ENCODE measurements around the gene SELENOK. TPM values are rescaled to one million over a fixed set of nuclear protein-coding genes. Genes with fewer than 3 reads are reported as not detected.
A peak's percentile ranks its signal among the peaks of the same experiment; 100 is the strongest.

Gene SELENOK
- 10 to 100 TPM; 49.9 to 61.2 TPM for total RNA-seq
- 95.9 TPM for polyA plus RNA-seq (ENCODE audit: insufficient read depth, low read depth, low replicate concordance)
- long read RNA-seq, donor 1, transcript SELENOK-204 (5 exons, 1,633 nt), result major isoform, 79 of 83 reads
- long read RNA-seq, donor 1, partial matches to known transcripts, result 0 of 83 reads
- long read RNA-seq, donor 1, other reads (novel, unspliced or antisense), result 0 of 83 reads
- long read RNA-seq, donor 2, transcript SELENOK-204 (5 exons, 1,633 nt), result major isoform, 41 of 44 reads
- long read RNA-seq, donor 2, partial matches to known transcripts, result 0 of 44 reads
- long read RNA-seq, donor 2, other reads (novel, unspliced or antisense), result 0 of 44 reads

- Histone ChIP-seq H3K4me3 (peak within 1 kb of the TSS; percentile 88 to 96), H3K9me3 (no peaks in the 10 kb centered on the region), H3K4me1 (no peaks in the 10 kb centered on the region), H3K36me3 (ENCODE audit: low read depth, missing control alignments) (no peaks in the 10 kb centered on the region), H3K27ac (peak within 1 kb of the TSS; percentile 94 to 95), H3K27me3 (no peaks in the 10 kb centered on the region)
- TF ChIP-seq, protein P1, sequence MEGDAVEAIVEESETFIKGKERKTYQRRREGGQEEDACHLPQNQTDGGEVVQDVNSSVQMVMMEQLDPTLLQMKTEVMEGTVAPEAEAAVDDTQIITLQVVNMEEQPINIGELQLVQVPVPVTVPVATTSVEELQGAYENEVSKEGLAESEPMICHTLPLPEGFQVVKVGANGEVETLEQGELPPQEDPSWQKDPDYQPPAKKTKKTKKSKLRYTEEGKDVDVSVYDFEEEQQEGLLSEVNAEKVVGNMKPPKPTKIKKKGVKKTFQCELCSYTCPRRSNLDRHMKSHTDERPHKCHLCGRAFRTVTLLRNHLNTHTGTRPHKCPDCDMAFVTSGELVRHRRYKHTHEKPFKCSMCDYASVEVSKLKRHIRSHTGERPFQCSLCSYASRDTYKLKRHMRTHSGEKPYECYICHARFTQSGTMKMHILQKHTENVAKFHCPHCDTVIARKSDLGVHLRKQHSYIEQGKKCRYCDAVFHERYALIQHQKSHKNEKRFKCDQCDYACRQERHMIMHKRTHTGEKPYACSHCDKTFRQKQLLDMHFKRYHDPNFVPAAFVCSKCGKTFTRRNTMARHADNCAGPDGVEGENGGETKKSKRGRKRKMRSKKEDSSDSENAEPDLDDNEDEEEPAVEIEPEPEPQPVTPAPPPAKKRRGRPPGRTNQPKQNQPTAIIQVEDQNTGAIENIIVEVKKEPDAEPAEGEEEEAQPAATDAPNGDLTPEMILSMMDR (IDR thresholded peaks at IDR 0.05), result no peak
- TF ChIP-seq POLR2A (IDR thresholded peaks at IDR 0.05), result peak; percentile 97
- DNase-seq, result peak; percentile 99
- intact Hi-C loops (cut with DNase I; ENCODE audit: low total_unique reads), result no loop called here
- WGBS, 2 donors, result 0% methylated on average over 39 to 72 of the region's 73 CpGs
Measured at GRCh38 chr3:53891497-53892285, at the start of gene SELENOK. TSS of gene SELENOK (minus strand) at chr3:53891859.

DNA sequence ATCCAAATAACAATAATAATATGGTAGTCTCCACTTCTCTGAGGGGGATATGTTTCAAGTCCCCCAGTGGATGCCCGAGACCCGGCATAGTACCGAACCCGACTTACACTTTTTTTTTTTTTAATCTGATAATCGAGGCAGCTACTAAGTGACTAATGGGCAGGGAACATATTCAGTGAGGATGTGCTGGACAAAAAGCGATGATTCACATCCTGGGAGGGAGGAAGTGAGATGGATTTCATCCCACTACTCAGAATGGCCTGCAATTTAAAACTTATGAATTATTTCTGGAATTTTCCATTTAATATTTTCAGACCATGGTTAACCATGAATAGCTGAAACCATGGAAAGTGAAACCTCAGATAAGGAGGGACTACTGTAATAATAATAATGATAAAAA lies 49.5 kb upstream of the SELENOK start:
- WGBS, 2 donors, result 70 to 79% methylated on average over 6 of the region's 6 CpGs
- TF ChIP-seq POLR2A (IDR thresholded peaks at IDR 0.05), result no peak
- TF ChIP-seq, protein P1 (IDR thresholded peaks at IDR 0.05), result no peak
- Histone ChIP-seq H3K27me3 (no peaks in the 10 kb centered on the region), H3K9me3 (no peaks in the 10 kb centered on the region), H3K27ac (no peak overlapping the region), H3K4me1 (peaks cover 4% of the 10 kb centered on the region), H3K36me3 (ENCODE audit: low read depth, missing control alignments) (no peaks in the 10 kb centered on the region), H3K4me3 (no peak overlapping the region)
- DNase-seq, result no peak
- intact Hi-C loops (cut with DNase I; ENCODE audit: low total_unique reads), result no loop called here

DNA sequence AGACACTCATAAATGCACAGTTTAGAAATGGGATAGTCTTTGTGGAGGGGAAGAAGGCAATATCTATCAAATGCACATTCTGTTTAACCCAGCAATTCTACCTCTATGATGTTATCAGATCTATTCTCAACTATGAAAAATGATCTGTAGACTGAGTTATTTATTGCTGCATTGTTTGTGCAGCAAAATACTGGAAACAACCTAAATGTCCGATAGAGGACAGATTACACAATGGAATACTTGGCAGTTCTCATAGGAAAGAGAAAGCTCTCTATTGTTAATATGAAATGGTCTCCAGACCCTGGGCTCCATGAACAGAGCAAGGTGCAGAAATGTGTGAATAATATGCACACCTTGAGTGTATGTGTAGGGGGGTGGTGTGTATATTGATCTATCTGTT lies 49.0 kb upstream of the SELENOK start:
- Histone ChIP-seq H3K4me1 (peaks cover 4% of the 10 kb centered on the region), H3K36me3 (ENCODE audit: low read depth, missing control alignments) (no peaks in the 10 kb centered on the region), H3K9me3 (no peaks in the 10 kb centered on the region), H3K27me3 (no peaks in the 10 kb centered on the region), H3K4me3 (no peak overlapping the region), H3K27ac (no peak overlapping the region)
- 41 to 51% methylated on average over 1 of the region's 1 CpG for WGBS, 2 donors
- TF ChIP-seq POLR2A (IDR thresholded peaks at IDR 0.05), result no peak
- TF ChIP-seq, protein P1 (IDR thresholded peaks at IDR 0.05), result no peak
- intact Hi-C loops (cut with DNase I; ENCODE audit: low total_unique reads), result no loop called here
- DNase-seq, result no peak

DNA sequence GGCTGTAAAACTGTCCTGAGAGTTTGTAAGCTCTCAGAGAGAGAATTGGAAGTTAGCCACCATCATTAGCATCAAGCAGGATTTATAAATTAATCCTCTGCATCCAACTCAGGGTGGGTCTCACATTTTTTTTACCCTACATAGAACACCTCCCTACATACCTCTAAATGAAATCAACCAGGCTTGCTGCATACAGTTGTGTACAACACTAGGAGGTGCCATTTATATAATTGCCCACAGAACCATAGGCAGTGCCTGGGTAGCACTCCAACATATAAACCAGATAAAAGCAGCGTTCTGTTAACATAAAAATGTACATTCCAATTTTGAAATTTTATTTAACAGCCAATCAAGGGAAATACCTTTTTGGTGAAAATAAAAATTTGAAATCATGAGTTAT lies 48.2 kb upstream of the SELENOK start:
- Histone ChIP-seq H3K4me1 (peaks cover 4% of the 10 kb centered on the region), H3K27ac (no peak overlapping the region), H3K36me3 (ENCODE audit: low read depth, missing control alignments) (no peaks in the 10 kb centered on the region), H3K9me3 (no peaks in the 10 kb centered on the region), H3K4me3 (no peak overlapping the region), H3K27me3 (no peaks in the 10 kb centered on the region)
- no peak for DNase-seq
- TF ChIP-seq POLR2A (IDR thresholded peaks at IDR 0.05), result no peak
- TF ChIP-seq, protein P1 (IDR thresholded peaks at IDR 0.05), result peak in 1 of 3 experiments; percentile 17
- whole genome bisulfite sequencing, 2 donors, result 76 to 93% methylated on average over 1 of the region's 1 CpG
- intact Hi-C loops (cut with DNase I; ENCODE audit: low total_unique reads), result no loop called here
